H1 (cell line): ENCODE results near the gene MAGI2. TPM values are rescaled to one million over a fixed set of nuclear protein-coding genes. Genes with fewer than 3 reads are reported as not detected.

Experiments used
- CTCF ChIA-PET: fragments of 300-600 bp; sonication (Branson Sonifier 250); formaldehyde crosslinking; loops from one replicate; lab custom pipeline; 2021; ENCODE audit not compliant: partially characterized antibody; lab: Charles Lee
- POLR2A ChIA-PET: fragments of 300-600 bp; sonication (Branson Sonifier 250); formaldehyde crosslinking; loops from one replicate; lab custom pipeline; 2021; ENCODE audit warnings: inconsistent platforms; ENCODE audit not compliant: partially characterized antibody; lab: Charles Lee
- DNase-seq, 2 experiments: peaks; one replicate each; pipeline versions ENCODE4 v3.0.0 to v3.0.0-alpha.2; 2010 to 2022; ENCODE audit warnings: low spot score in 2 of 2, low read depth in 1 of 2, mixed read lengths in 1 of 2
- FAIRE-seq: peaks from 2 replicates; lab custom pipeline; 2011; peaks lifted over from hg19 to GRCh38; lab: Jason Lieb, UNC
- H2AFZ ChIP-seq: 2 replicates; pipeline ENCODE4 v1.8.1; 2012; ENCODE audit warnings: low read length, inconsistent platforms
- H2AK5ac ChIP-seq: 2 replicates; pipeline ENCODE4 v1.6.1; 2013; ENCODE audit warnings: low read depth, low read length
- H2BK120ac ChIP-seq: replicated peaks from 2 replicates; pipeline ENCODE3; 2013; ENCODE audit warnings: low read depth, low read length, inconsistent platforms
- H2BK12ac ChIP-seq: 2 replicates; pipeline ENCODE4 v1.6.1; 2013; ENCODE audit warnings: low read depth, low read length
- H2BK15ac ChIP-seq: 2 replicates; pipeline ENCODE4 v1.6.1; 2013; ENCODE audit warnings: low read length
- H2BK20ac ChIP-seq: 2 replicates; pipeline ENCODE4 v1.6.1; 2013; ENCODE audit warnings: low read length
- H2BK5ac ChIP-seq: 2 replicates; pipeline ENCODE4 v1.6.1; 2013; ENCODE audit warnings: low read depth, low read length
- H3K14ac ChIP-seq: 2 replicates; pipeline ENCODE4 v1.6.1; 2013; ENCODE audit warnings: inconsistent platforms; ENCODE audit not compliant: insufficient read length
- H3K18ac ChIP-seq: 2 replicates; pipeline ENCODE4 v1.6.1; 2013; ENCODE audit warnings: low read length; ENCODE audit errors: extremely low read depth
- H3K23ac ChIP-seq: 2 replicates; pipeline ENCODE4 v1.6.1; 2013; ENCODE audit warnings: inconsistent platforms; ENCODE audit not compliant: insufficient read length
- H3K23me2 ChIP-seq: 2 replicates; pipeline ENCODE4 v1.6.1; 2013; ENCODE audit warnings: low read depth, low read length
- H3K27ac ChIP-seq: 2 replicates; pipeline ENCODE4 v1.6.1; 2011; ENCODE audit warnings: low read depth, low read length, inconsistent platforms
- H3K27me3 ChIP-seq, 4 experiments: replicated peaks in 1 of 4; 1 replicate in 1 of 4; 2 replicates in 3 of 4; pipeline versions ENCODE4 v1.6.1 to v1.8.1; 2011 to 2013; ENCODE audit warnings: low read length in 3 of 4, mild to moderate bottlenecking in 3 of 4, inconsistent platforms in 2 of 4, mixed read lengths in 2 of 4, moderate library complexity in 1 of 4; ENCODE audit not compliant: control insufficient read depth in 3 of 4, insufficient read depth in 3 of 4; ENCODE audit errors: extremely low read depth in 1 of 4
- H3K36me3 ChIP-seq, 4 experiments: 2 replicates each; pipeline versions ENCODE4 v1.6.1 to v1.8.1; 2011 to 2013; ENCODE audit warnings: mild to moderate bottlenecking in 4 of 4, low read length in 3 of 4, moderate library complexity in 2 of 4, control low read depth in 1 of 4, inconsistent platforms in 1 of 4; ENCODE audit not compliant: insufficient read depth in 4 of 4, control insufficient read depth in 2 of 4
- H3K4ac ChIP-seq: replicated peaks from 2 replicates; pipeline ENCODE3; 2013; ENCODE audit warnings: low read length, low read depth, mixed read lengths, inconsistent platforms; ENCODE audit not compliant: insufficient read length
- H3K4me1 ChIP-seq, 4 experiments: replicated peaks in 1 of 4; 1 replicate in 1 of 4; 2 replicates in 3 of 4; pipeline versions ENCODE4 v1.6.1 to v1.8.1; 2011 to 2013; ENCODE audit warnings: low read length in 3 of 4, inconsistent platforms in 2 of 4, mixed read lengths in 1 of 4; ENCODE audit not compliant: insufficient read depth in 4 of 4, control insufficient read depth in 3 of 4
- H3K4me2 ChIP-seq, 2 experiments: 2 replicates each; pipeline versions ENCODE4 v1.6.1 to v1.8.1; 2011 to 2013; ENCODE audit warnings: low read depth in 2 of 2, low read length in 2 of 2, control low read depth in 1 of 2, inconsistent platforms in 1 of 2, mild to moderate bottlenecking in 1 of 2; ENCODE audit not compliant: insufficient read depth in 1 of 2
- H3K4me3 ChIP-seq, 4 experiments: fragments of 200-600, 300-600 bp in 1 of 4; sonication (generic), shearing (Covaris generic), sonication (Bioruptor Twin) in 1 of 4; 2 replicates each; pipeline versions ENCODE4 v1.5.1 to v1.8.1; 2011 to 2016; ENCODE audit warnings: low read length in 4 of 4, low read depth in 3 of 4, control low read depth in 2 of 4, inconsistent platforms in 2 of 4, mild to moderate bottlenecking in 2 of 4, mixed read lengths in 1 of 4, moderate library complexity in 1 of 4; ENCODE audit not compliant: insufficient read depth in 2 of 4; ENCODE audit errors: extremely low read depth in 1 of 4
- H3K56ac ChIP-seq: replicated peaks from 2 replicates; pipeline ENCODE3; 2013; ENCODE audit warnings: low read depth, mild to moderate bottlenecking, mixed read lengths, low read length, inconsistent platforms; ENCODE audit not compliant: insufficient read length
- H3K79me1 ChIP-seq: 2 replicates; pipeline ENCODE4 v1.6.1; 2013; ENCODE audit warnings: low read depth, low read length, control low read depth
- H3K79me2 ChIP-seq, 2 experiments: 2 replicates each; pipeline versions ENCODE4 v1.6.1 to v1.8.1; 2012 to 2013; ENCODE audit warnings: low read length in 2 of 2, mild to moderate bottlenecking in 2 of 2, inconsistent platforms in 1 of 2; ENCODE audit not compliant: insufficient read depth in 2 of 2, control insufficient read depth in 1 of 2
- H3K9ac ChIP-seq, 4 experiments: replicated peaks in 1 of 4; 1 replicate in 1 of 4; 2 replicates in 3 of 4; pipeline versions ENCODE4 v1.6.1 to v1.8.1; 2011 to 2013; ENCODE audit warnings: low read depth in 3 of 4, low read length in 3 of 4, control low read depth in 2 of 4, mild to moderate bottlenecking in 2 of 4, moderate library complexity in 2 of 4, inconsistent platforms in 1 of 4; ENCODE audit errors: extremely low read depth in 1 of 4
- H3K9me3 ChIP-seq, 2 experiments: 2 replicates each; pipeline versions ENCODE4 v1.6.1 to v1.8.1; 2012 to 2013; ENCODE audit warnings: mild to moderate bottlenecking in 2 of 2, moderate library complexity in 2 of 2, control low read depth in 1 of 2, inconsistent platforms in 1 of 2, low read depth in 1 of 2, low read length in 1 of 2, mixed read lengths in 1 of 2; ENCODE audit not compliant: insufficient read depth in 2 of 2
- H4K20me1 ChIP-seq, 2 experiments: replicated peaks in 1 of 2; 2 replicates each; pipeline versions ENCODE3 to v1.8.1; 2011 to 2013; ENCODE audit warnings: inconsistent platforms in 2 of 2, low read length in 2 of 2, mild to moderate bottlenecking in 1 of 2; ENCODE audit not compliant: insufficient read depth in 2 of 2, control insufficient read depth in 1 of 2
- H4K5ac ChIP-seq: 2 replicates; pipeline ENCODE4 v1.6.1; 2013; ENCODE audit warnings: low read length, low read depth, mixed read lengths, inconsistent platforms; ENCODE audit not compliant: insufficient read length
- H4K8ac ChIP-seq: 2 replicates; pipeline ENCODE4 v1.8.0; 2013; ENCODE audit warnings: mild to moderate bottlenecking, moderate library complexity, low read length, inconsistent platforms; ENCODE audit not compliant: insufficient read depth; ENCODE audit errors: extremely low read depth
- H4K91ac ChIP-seq: replicated peaks from 2 replicates; pipeline ENCODE3; 2013; ENCODE audit warnings: low read length, mixed read lengths, inconsistent platforms; ENCODE audit not compliant: insufficient read length
- BRCA1 ChIP-seq: IDR thresholded peaks from 2 replicates; pipeline ENCODE4 v1.6.1; 2012; ENCODE audit warnings: low read depth, low read length, improper control_type of control experiment
- CHD1 ChIP-seq: IDR thresholded peaks from 2 replicates; pipeline ENCODE4 v1.6.1; 2012; ENCODE audit warnings: low read depth, low read length, improper control_type of control experiment
- WGBS, 2 experiments: shearing (Covaris generic) in 1 of 2; methylation state at CpG; one replicate each; pipeline versions ENCODE4 v1.1.6 to v1.1.7; 2013 to 2015; ENCODE audit warnings: low lambda C conversion rate in 2 of 2, mixed read lengths in 2 of 2, inconsistent platforms in 1 of 2, low coverage in 1 of 2, missing lambda C conversion rate in 1 of 2; ENCODE audit not compliant: insufficient replicate concordance in 2 of 2, insufficient coverage in 1 of 2, insufficient read length in 1 of 2; ENCODE audit errors: extremely low coverage in 1 of 2, missing lambda C conversion rate in 1 of 2; 5-methylcytosine and 5-hydroxymethylcytosine counted together
- polyA plus RNA-seq, 7 experiments: library from polyadenylated mRNA; depleted of rRNA in 3 of 7; stranded (reverse) in 5 of 7; unstranded in 2 of 7; fragments of >200 nt in 5 of 7; fragments of 200-250 nt in 2 of 7; gene quantifications; 1 replicate in 5 of 7; 2 replicates in 1 of 7; 4 replicates in 1 of 7; pipeline versions ENCODE4 v1.2.1 to v1.2.3, GENCODE V29; 2011 to 2013; ENCODE audit warnings: missing spikeins in 2 of 7, mixed read lengths in 2 of 7
- total RNA-seq: library from RNA; stranded (reverse); fragmentation: NEBNext Ultra II Directional; extraction: Animal tissue kit (Norgen Biotek cat#: 25700); gene quantifications from 2 replicates; pipeline ENCODE4 v1.2.1, GENCODE V29; 2021

The MAGI2 gene
- total and polyA plus RNA-seq, 2 of the 8 experiments (the other 6 are each of a cell fraction or from before 2014, with no cell fraction given): 6.0 to 27.3 TPM

DNA sequence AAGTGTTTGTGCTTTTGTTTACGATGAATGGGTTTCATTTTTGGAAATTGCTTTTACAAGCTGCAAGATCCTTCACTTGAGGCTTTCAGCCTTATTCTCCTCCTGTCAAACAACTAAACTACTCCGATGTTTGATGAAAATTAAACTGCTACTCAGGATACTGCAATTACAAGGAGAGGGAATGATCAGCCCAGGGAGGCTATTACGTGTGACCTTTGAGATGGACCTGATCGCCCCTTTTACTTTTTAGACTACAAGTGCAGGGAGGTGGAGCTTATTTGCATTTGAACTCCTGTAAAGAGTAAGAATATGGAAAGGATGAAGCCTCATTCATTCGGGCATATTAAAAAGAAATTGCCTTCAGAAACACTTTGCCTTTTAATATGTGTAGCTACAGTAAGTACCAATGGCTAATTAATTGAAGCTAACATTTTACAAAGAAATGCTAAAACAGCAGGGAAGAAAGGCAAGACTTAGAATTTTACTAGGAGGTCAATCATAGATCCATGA is 1435.8 kb downstream of the MAGI2 start:
- no peaks in the 10 kb centered on the region for H3K36me3 ChIP-seq
- no peak overlapping the region for H3K4me3 ChIP-seq
- no peak overlapping the region for H3K23ac ChIP-seq
- H3K27ac ChIP-seq: no peak overlapping the region
- H3K9ac ChIP-seq: no peak overlapping the region
- H4K8ac ChIP-seq: no peak overlapping the region
- H2BK5ac ChIP-seq: no peak overlapping the region
- H4K20me1 ChIP-seq: no peaks in the 10 kb centered on the region
- H4K5ac ChIP-seq: no peak overlapping the region
- H4K91ac ChIP-seq: no peak overlapping the region
- H2AFZ ChIP-seq: no peak overlapping the region
- no peaks in the 10 kb centered on the region for H3K9me3 ChIP-seq
- CTCF ChIA-PET: interaction anchor here (0.6 to 5.9 kb wide), 10 partner anchors 13 to 209 kb away, joined by 3 to 73 read pairs (median 6); no protein-coding TSS in a partner anchor
- H3K4me1 ChIP-seq: peaks cover 0 to 11% (median 5%) of the 10 kb centered on the region in 4 experiments; a peak in 4 of 7 replicates
- FAIRE-seq (peak; percentile 50), DNase-seq (no peak)
- POLR2A ChIA-PET: interaction anchor here (0.6 to 2.6 kb wide), 3 partner anchors 19 to 32 kb away, joined by 3 to 8 read pairs (median 3); no protein-coding TSS in a partner anchor
- H3K56ac ChIP-seq: no peak overlapping the region
- H3K79me2 ChIP-seq: no peaks in the 10 kb centered on the region
- peaks cover 2 to 10% (median 4%) of the 10 kb centered on the region in 4 experiments; a peak in 5 of 7 replicates for H3K27me3 ChIP-seq
- no peak overlapping the region for H3K14ac ChIP-seq
- no peak overlapping the region for H2AK5ac ChIP-seq
- no peak overlapping the region for H2BK15ac ChIP-seq
- H2BK12ac ChIP-seq: no peak overlapping the region
- no peak for TF ChIP-seq BRCA1
- TF ChIP-seq CHD1: no peak
- peak overlapping the region in 1 of 2 experiments; percentile 17; a peak in 3 of 4 replicates for H3K4me2 ChIP-seq
- no peak overlapping the region for H2BK120ac ChIP-seq
- peaks cover 7% of the 10 kb centered on the region; the same call in 1 of the 2 replicates for H3K23me2 ChIP-seq
- 69% methylated on average over 5 of the region's 5 CpGs; no CpG with 5 or more reads in 1 of the 2 experiments for WGBS, 2 experiments
- H2BK20ac ChIP-seq: no peak overlapping the region
- H3K4ac ChIP-seq: no peak overlapping the region
- no peak overlapping the region for H3K18ac ChIP-seq
- H3K79me1 ChIP-seq: no peaks in the 10 kb centered on the region; the same call in 1 of the 2 replicates
